ENCODE measurements around the gene ADAM22.

Gene ADAM22

DNA sequence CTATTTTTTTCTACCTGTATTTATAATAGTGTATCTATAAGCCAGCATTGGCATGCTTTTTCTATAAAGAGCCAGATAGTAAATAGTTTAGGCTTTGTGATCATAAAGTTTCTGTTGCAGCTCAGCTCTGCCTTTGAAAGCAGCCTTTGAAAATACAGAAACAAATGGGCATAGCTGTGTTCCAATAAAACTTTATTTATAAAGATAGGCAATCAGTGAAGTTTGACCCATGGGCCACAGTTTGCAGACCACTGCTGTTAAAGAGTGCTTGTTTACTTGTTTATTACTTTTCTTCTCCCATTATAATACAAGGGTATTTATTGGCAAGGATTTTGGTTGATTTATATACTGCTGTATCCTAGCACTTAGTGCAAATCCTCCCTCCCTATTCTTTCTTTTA, 213.3 kb downstream of the ADAM22 start:
- Histone ChIP-seq H3K27me3 (ENCODE audit: low read depth, low read length) (no peaks in the 10 kb centered on the region), H3K79me2 (ENCODE audit: low read length) (no peaks in the 10 kb centered on the region), H2AFZ (ENCODE audit: low read depth, low read length) (no peak overlapping the region), H3K27ac (ENCODE audit: low read length) (no peak overlapping the region), H4K20me1 (ENCODE audit: insufficient read depth, low read length) (no peaks in the 10 kb centered on the region), H3K9ac (ENCODE audit: low read length) (no peak overlapping the region), H3K4me2 (ENCODE audit: low read length) (no peak overlapping the region), H3K36me3 (replicated peaks; ENCODE audit: low read depth, low read length) (no peaks in the 10 kb centered on the region), H3K4me1 (ENCODE audit: low read length) (peaks cover 4% of the 10 kb centered on the region; the same call in 1 of the 2 replicates), H3K4me3 (ENCODE audit: low read length) (no peak overlapping the region), H3K9me3 (ENCODE audit: insufficient read depth, low read length) (no peaks in the 10 kb centered on the region)
- TF ChIP-seq EZH2phosphoT487 (IDR thresholded peaks at IDR 0.05; ENCODE audit: low read depth) (no peak), CTCF (IDR thresholded peaks at IDR 0.05; ENCODE audit: low read depth, low read length) (no peak)

DNA sequence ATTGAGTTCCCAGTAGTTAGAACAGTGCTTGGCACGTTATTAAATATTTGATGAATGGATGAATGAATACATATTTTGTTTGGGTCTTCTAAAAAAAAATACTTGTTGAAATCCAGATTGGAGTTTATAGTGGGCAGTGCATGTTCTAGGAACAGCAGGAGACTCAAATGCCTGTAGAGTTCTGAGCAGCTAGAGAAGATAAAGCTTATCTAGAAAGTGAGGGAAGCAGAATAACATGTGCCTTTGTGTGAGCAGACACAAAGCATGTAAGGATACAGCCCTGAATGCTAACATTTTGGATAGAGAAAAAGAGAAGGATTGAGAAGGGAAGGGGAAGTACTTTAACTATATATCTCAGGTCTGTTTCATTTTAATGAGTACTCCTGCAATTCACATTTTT, 213.9 kb downstream of the ADAM22 start:
- Histone ChIP-seq H3K9me3 (ENCODE audit: insufficient read depth, low read length) (no peaks in the 10 kb centered on the region), H3K27ac (ENCODE audit: low read length) (no peak overlapping the region), H3K4me1 (ENCODE audit: low read length) (peaks cover 4% of the 10 kb centered on the region; the same call in 1 of the 2 replicates), H3K4me2 (ENCODE audit: low read length) (no peak overlapping the region), H3K27me3 (ENCODE audit: low read depth, low read length) (no peaks in the 10 kb centered on the region), H3K4me3 (ENCODE audit: low read length) (no peak overlapping the region), H3K9ac (ENCODE audit: low read length) (no peak overlapping the region), H3K79me2 (ENCODE audit: low read length) (no peaks in the 10 kb centered on the region), H3K36me3 (replicated peaks; ENCODE audit: low read depth, low read length) (no peaks in the 10 kb centered on the region), H2AFZ (ENCODE audit: low read depth, low read length) (no peak overlapping the region), H4K20me1 (ENCODE audit: insufficient read depth, low read length) (no peaks in the 10 kb centered on the region)
- TF ChIP-seq CTCF (IDR thresholded peaks at IDR 0.05; ENCODE audit: low read depth, low read length) (no peak), EZH2phosphoT487 (IDR thresholded peaks at IDR 0.05; ENCODE audit: low read depth) (no peak)

GRCh38 chr7:88150033-88150432, 216.0 kb downstream of the ADAM22 start:
- no peak overlapping the region for H3K9ac ChIP-seq (ENCODE audit: low read length)
- H3K4me2 ChIP-seq (ENCODE audit: low read length): no peak overlapping the region

DNA sequence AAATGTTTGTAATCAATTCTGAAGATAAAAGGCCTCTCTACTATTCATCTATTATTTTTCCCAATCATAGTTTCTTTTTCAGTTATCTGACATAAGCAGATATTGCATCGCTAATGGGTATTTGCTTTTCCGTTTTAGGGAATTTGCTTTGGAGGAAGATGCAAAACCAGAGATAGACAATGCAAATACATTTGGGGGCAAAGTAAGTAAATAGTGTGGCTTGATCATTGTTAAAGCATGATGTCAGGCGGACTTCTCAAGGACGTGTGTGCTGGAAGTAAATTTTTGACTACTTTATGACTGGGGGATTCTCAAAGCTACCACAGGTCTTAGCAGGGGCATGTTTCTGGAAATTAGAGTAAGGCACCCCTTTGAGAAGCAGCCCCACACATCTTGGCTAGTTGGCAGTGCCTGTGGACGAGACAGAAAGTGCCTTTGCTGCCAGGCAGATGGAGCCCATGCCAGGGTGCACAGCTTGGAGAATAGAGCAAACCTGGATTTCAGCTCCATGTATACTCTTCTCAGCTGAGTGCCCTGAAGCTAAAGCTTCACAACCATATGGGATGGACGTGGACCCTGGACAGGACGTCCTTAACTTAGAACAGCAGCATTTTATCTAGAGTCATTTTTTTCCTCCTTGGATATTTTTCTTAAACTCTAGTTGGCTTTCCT, 217.2 kb downstream of the ADAM22 start:
- Histone ChIP-seq H2AFZ (ENCODE audit: low read depth, low read length) (no peak overlapping the region), H4K20me1 (ENCODE audit: insufficient read depth, low read length) (no peaks in the 10 kb centered on the region), H3K27ac (ENCODE audit: low read length) (no peak overlapping the region), H3K9me3 (ENCODE audit: insufficient read depth, low read length) (no peaks in the 10 kb centered on the region), H3K36me3 (replicated peaks; ENCODE audit: low read depth, low read length) (peaks cover 9% of the 10 kb centered on the region), H3K9ac (ENCODE audit: low read length) (no peak overlapping the region), H3K79me2 (ENCODE audit: low read length) (no peaks in the 10 kb centered on the region), H3K4me3 (ENCODE audit: low read length) (no peak overlapping the region), H3K4me2 (ENCODE audit: low read length) (no peak overlapping the region), H3K4me1 (ENCODE audit: low read length) (peaks cover 4% of the 10 kb centered on the region; the same call in 1 of the 2 replicates), H3K27me3 (ENCODE audit: low read depth, low read length) (no peaks in the 10 kb centered on the region)
- TF ChIP-seq EZH2phosphoT487 (IDR thresholded peaks at IDR 0.05; ENCODE audit: low read depth) (no peak), CTCF (IDR thresholded peaks at IDR 0.05; ENCODE audit: low read depth, low read length) (no peak)

More at GRCh38 chr7:88150033-88150432, 216.0 kb downstream of the ADAM22 start:
- H3K27me3 ChIP-seq (ENCODE audit: low read depth, low read length): no peaks in the 10 kb centered on the region
- H3K36me3 ChIP-seq (replicated peaks; ENCODE audit: low read depth, low read length): peaks cover 5% of the 10 kb centered on the region
- no peaks in the 10 kb centered on the region for H4K20me1 ChIP-seq (ENCODE audit: insufficient read depth, low read length)
- no peaks in the 10 kb centered on the region for H3K79me2 ChIP-seq (ENCODE audit: low read length)
- no peak overlapping the region for H3K27ac ChIP-seq (ENCODE audit: low read length)
- TF ChIP-seq EZH2phosphoT487 (IDR thresholded peaks at IDR 0.05; ENCODE audit: low read depth) (no peak), CTCF (IDR thresholded peaks at IDR 0.05; ENCODE audit: low read depth, low read length) (no peak)
- peaks cover 4% of the 10 kb centered on the region; the same call in 1 of the 2 replicates for H3K4me1 ChIP-seq (ENCODE audit: low read length)
- H3K4me3 ChIP-seq (ENCODE audit: low read length): no peak overlapping the region
- H2AFZ ChIP-seq (ENCODE audit: low read depth, low read length): no peak overlapping the region
- no peaks in the 10 kb centered on the region for H3K9me3 ChIP-seq (ENCODE audit: insufficient read depth, low read length)

Data from OCI-LY3 (cell line).